Activated CD8-positive, alpha-beta memory T cell treated with anti-CD3 and anti-CD28 coated beads, Interleukin-2, amount 50 U/mL, for 4 hours (primary cell): ENCODE results near the gene KCNE5.
"Not testable (repeated sequence)": the region's sequence is repeated elsewhere in the genome, so short reads cannot be mapped to it uniquely, and the experiment has no call there.

Source experiments
- DNase-seq: peaks from one replicate; pipeline ENCODE4 v3.0.0-alpha.2; 2020

The KCNE5 gene, protein sequence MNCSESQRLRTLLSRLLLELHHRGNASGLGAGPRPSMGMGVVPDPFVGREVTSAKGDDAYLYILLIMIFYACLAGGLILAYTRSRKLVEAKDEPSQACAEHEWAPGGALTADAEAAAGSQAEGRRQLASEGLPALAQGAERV

DNA sequence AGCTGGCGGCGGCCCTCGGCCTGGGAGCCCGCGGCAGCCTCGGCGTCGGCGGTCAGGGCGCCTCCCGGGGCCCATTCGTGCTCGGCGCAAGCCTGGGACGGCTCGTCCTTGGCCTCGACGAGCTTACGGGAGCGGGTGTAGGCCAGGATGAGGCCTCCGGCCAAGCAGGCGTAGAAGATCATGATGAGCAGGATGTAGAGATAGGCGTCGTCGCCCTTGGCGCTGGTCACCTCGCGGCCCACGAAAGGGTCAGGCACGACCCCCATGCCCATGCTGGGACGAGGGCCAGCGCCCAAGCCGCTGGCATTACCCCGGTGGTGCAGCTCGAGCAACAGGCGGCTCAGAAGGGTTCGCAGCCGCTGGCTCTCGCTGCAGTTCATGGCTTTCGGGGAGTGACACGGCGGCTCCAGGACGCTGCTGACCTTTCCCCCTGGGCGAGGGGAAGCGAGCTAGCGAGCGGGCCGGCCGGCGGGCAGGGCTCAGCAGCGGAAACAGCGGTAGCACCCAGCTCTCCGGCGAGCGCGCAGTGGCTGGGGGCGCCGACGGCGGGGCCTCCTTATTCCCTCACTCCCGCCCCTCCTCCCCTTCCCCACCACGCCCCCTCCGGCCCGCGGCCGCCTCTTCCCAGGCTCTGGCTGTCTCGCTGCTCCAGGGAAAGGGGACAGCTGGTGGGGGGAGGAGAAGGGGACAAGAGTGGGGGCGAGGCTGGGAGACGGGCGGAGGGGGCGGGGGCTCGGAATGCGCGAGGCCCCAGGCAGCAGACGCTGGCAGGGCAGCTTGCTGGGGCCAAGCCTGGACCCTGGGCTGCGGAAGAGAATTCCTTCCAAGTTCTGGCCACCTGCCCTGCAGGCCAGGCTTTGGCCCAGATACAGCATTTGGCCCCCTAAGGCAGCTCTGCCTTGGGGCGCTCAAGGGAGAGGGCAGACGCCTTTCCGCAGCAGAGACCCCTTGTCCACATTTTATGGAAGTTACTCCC, at the start of gene KCNE5:
Gene KCNE5 (minus strand): TSS at position 532 of the 976 bp plus-strand sequence. CDS start 152 bp downstream, at position 380.
- no peak for DNase-seq

DNA sequence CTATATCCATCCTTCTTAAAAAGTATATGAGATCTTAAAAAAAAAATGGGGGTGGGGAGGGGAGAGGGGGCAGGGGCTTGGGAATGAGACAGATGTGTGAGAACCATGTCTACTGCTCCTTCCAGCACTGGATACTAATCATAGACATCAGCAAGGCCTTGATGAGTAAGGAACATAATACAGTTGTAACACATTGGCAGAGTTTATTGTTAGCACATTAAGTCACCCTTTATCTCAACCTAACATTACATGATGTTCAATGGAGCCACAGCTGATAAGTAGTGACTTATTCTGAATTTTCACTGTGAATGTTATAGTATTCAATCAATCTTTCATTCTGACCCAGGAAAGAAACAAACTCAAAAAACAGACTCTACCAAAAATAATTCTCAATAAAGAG, 47.3 kb upstream of the KCNE5 start:
- no peak for DNase-seq

DNA sequence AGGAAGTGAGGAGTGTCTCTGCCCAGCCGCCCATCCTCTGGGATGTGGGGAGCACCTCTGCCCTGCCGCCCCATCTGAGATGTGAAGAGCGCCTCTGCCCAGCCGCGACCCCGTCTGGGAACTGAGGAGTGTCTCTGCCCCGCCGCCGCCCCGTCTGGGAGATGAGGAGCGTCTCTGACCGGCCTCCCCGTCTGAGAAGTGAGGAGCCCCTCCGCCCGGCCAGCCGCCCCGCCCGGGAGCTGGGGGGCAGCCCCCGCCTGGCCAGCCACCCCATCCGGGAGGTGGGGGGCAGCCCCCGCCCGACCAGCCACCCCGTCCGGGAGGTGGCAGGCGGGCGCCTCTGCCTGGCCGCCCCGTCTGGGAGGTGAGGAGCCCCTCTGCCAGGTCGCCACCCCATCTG, 46.2 kb upstream of the KCNE5 start:
- not testable (repeated sequence) for DNase-seq

DNA sequence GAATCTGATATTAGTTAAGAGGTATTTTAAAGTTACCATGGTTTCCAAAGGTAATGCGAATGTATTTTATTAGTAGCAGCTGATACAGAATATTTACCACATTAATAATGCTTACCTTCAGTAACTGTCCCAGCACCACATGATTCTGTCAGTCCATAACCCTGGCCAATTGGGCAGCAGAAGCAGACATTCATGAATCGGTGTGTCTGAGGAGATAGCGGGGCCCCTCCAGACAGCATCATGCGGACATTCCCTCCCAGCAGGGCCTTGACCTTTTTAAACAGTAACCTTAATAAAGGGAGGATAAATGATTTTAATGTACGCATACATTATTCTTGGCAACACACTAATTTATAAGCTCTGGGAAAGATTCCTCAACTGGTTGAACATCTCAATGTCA, 43.0 kb upstream of the KCNE5 start:
- no peak for DNase-seq

DNA sequence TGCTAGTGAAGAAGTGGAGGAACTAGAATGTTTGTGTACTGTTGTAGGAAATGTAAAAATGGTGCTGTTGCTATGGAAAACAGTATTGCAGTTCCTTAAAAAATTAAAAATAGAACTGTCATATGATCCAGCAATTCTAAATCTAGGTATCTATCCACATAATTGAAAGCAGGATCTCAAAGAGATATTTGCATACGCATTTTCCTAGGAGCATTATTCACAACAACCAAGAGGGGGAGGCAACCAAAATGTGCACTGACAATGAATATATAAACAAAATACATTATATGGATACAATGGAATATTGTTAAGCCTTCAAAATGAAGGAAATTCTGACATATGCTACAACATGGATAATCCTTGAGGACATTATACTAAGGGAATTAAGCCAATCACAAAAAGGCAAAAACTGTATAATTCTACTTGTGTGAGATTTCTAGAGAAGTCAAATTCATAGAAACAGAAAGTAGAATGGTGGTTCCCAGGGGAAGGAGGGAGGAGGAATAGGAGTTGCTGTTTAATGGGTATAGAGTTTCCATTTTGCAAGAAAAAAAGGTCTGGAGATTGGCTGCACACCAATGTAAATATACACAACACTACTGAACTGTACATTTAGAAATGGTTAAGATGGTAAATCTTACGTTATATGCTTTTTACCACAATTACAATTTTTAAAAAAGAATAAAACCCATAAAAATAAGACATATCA, 35.6 kb upstream of the KCNE5 start:
- DNase-seq: no peak

DNA sequence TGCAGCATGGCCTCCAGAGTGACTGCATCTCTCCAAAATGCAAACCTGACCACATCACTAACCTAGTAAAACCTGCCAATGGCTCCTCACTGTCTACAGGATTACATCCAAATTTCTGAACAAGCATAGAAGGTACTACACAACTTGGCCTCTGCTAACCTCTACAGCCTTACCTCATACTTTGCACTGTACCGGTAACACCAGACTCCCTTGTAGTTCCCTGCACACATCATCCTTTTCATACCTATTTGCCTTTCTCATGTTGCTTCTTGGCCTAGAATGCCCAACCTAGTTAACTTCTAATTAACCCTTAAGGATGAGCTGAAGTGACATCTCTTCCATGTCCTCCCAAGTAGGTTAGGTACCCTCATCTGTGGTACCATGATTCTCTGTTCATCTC, 33.4 kb upstream of the KCNE5 start:
- no peak for DNase-seq

DNA sequence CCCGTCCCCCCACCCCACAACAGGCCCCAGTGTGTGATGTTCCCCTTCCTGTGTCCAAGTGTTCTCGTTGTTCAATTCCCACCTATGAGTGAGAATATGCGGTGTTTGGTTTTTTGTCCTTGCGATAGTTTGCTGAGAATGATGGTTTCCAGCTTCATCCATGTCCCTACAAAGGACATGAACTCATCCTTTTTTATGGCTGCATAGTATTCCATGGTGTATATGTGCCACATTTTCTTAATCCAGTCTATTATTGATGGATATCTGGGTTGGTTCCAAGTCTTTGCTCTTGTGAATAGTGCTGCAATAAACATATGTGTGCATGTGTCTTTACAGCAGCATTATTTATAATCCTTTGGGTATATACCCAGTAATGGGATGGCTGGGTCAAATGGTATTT, 32.4 kb upstream of the KCNE5 start:
- DNase-seq: not testable (repeated sequence)

DNA sequence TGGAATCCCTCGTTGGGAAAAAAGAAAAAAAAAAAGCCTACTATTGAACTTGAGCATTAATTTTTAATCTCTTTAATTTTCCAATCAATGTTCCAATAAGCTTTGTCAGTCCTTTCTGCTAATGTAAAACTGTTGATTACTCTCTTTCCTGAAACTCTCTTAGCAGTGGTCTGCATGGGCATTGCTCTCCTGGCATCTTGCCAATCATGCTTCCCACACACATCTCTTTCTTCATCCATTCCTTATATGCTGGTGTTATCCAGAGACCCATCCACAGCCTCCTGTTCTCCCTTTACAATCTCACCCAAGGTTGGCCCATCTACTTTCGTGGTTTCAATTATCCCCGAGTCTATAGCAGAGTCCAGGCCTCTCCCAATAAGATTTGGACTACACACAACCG, 31.8 kb upstream of the KCNE5 start:
- no peak for DNase-seq

DNA sequence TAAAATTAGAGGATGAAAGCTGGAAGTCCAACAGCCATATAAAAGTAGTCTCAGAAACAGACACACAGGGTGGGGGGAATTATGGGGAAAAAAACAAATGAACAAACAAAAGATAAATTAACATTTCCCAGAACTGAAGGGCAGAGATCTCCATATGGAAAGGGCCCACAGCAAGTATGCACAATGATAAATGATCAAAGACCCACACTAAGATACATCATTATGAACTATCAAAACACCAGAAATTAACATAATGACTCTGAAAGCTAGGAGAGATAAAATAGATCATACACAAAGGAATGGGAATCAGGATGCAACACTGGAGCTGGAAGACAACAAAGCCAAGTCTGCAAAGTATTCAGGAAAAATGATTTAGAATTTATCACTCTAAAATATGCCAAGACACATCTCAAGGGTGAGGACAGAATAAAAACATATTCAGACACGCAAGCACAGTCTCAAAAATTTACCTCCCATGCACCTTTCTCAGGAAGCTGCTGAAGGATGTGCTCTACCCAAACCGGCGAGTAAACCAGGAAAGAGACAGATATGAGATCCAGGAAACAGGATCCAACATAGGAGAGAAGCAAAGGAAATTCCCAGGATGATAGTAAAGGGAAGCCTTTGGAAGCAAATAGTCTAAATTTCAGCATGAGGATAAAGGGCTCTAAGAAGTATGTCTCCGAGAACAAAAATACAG, 30.7 kb upstream of the KCNE5 start:
- no peak for DNase-seq

DNA sequence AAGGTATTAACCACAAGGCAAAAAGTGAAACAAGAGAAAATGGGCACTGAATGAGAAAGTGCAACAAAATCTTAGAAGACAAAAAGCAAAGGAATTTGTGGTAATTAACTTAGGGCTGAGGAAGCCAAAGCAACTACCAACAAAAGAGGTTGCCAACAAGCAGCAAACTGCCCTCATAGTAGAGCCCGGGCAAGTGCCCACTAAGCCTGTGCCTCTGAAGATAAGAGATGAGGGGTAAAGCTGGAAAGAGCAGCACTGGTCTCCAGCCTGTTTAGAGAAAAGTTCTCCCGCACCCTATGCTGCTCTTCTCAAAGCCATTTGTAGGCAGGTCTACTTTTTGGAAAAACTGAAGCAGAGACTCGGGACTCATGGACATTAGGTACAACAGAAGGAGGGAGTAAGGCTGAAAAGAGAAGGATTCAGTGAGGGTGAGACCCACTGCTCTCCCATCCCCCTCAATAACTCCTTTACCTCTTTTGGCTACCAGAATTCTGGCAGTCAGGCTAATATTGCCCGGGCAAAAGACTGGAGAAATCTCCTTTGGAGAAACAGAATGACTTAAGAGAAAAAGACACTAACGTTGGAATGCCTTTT, 29.6 kb upstream of the KCNE5 start:
- no peak for DNase-seq

DNA sequence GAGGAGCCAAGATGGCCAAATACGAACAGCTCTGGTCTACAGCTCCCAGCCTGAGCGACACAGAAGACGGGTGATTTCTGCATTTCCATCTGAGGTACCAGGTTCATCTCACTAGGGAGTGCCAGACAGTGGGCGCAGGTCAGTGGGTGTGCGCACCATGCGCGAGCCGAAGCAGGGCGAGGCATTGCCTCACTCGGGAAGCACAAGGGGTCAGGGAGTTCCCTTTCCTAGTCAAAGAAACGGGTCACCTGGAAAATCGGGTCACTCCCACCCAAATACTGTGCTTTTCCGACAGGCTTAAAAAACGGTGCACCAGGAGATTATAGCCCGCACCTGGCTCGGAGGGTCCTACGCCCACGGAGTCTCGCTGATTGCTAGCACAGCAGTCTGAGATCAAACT, 19.7 kb upstream of the KCNE5 start:
- not testable (repeated sequence) for DNase-seq

DNA sequence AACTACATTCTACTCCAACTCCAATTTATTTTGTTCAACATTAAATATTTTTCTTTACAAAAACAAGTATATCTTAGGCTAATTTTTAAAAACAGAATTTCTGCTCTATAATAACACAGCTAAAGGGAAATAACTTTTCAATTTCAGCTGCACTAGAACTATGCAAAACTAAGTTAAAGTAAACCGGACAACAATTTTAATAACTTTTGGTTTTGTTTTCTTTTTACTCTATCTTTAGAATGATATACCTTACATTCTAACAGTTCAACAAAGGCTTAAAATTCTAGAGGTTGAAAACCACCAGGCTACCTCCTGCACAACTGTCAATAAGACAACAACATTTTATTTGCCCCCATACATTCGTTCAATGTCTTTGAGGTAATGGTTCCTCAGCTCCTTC, 18.7 kb upstream of the KCNE5 start:
- no peak for DNase-seq

DNA sequence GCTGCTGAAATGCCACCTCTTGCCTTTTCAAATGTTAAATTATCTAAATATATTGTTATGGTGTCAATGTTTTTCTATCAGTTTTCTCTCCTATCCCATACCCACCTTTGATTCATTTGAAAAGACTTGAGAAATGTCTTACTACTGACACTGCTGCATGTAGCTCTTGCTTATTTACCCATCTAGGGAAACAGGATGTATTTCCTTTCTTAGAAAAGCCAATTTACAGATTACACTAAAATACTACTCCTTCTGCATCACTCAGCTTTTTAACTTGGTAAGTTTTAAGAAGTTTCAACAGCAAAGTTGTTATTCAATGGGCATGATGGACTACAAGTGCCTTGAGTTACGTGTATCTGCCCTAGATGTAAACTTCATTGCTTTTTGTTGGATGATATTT, 13.2 kb upstream of the KCNE5 start:
- DNase-seq: no peak

DNA sequence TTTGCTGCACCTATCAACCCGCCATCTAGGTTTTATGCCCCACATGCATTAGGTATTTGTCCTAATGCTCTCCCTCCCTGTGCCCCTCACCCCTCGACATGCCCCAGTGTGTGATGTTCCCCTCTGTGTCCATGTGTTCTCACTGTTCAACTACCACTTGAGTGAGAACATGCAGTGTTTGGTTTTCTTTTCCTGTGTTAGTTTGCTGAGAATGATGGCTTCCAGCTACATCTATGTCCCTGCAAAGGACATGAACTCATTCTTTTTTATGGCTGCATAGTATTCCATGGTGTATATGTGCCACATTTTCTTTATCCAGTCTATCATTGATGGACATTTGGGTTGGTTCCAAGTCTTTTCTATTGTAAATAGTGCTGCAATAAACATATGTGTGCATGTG, 12.5 kb upstream of the KCNE5 start:
- DNase-seq: not testable (repeated sequence)

DNA sequence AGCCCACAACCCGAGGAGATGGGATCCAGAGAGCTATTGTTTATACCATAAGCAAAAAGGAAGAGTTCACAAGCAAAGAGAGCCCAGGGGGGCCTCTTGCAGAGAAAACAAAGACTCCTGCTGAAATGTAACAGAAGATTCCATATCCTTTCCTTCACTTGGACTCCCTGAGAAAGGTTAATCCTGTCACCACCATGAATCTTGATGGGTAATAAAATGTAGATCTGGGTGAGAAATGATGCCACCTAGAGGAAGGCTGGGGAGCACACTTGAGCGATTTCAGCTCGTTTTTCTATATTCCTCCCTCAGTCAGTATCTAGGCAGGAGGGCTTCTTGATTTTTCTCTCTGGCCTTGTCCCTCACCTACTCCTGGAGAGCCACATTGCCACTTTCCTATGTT, 10.2 kb upstream of the KCNE5 start:
- no peak for DNase-seq

DNA sequence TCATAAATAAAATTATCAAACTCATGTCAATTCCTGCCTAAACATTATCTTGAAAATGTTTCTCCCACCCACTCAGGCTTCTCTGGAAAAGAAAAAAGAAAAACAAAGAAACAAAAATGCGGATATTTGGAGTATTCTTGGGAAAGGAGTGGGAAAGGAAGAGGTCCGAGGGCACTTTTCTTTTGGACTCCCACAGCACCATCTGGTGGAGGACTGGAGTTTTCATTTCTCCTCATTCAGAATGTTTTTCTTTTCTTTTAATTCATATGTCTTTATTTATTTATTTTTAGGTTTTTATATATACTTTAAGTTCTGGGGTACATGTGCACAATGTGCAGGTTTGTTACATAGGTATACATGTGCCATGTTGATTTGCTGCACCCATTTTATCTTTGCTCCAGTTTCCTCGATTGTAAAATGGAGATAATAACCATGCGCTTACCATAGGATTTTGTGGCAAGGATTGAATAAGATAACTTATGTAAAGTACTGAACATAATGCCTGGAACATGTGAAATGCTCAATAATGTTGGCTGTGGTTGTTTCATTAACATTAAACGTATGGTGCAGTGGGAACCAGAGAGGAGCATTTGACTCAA, 8.0 kb upstream of the KCNE5 start:
- no peak for DNase-seq

DNA sequence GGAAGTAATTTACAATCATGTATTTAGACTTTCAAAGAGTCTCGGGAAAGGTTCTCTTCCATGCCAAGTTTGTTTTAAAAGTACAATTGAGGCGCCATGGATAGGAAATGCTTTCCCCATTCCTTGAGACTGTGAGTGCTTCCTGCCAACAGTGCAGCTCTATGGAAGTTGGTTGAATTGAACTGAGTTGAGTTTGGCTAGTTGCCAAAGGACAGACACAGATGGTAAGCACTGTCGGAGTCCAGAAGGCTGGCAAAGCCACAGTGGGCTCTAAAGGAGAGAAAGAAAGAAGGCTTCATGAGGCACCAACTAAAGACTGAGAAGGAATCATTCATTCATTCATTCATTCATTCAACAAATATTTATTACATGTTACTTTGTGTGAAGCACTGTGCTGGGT, 4.3 kb upstream of the KCNE5 start:
- DNase-seq: no peak

DNA sequence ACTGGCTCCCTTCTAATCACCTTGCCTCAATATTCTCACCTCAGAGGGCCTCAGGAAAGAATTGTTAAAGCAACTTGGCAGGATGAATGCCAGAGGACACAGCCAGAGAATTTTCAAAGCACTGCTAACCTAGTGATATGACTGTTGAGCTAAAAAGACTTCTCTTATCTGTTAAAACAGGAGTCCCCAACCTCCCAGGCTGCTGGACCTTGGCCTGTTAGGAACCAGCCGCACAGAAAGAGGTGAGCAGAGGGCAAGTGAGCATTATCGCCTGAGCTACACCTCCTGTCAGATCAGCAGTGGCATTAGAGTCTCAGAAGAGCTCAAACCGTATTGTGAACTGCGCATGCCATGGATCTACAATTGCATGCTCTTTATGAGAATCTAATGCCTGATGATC, 1.7 kb upstream of the KCNE5 start:
- no peak for DNase-seq

DNA sequence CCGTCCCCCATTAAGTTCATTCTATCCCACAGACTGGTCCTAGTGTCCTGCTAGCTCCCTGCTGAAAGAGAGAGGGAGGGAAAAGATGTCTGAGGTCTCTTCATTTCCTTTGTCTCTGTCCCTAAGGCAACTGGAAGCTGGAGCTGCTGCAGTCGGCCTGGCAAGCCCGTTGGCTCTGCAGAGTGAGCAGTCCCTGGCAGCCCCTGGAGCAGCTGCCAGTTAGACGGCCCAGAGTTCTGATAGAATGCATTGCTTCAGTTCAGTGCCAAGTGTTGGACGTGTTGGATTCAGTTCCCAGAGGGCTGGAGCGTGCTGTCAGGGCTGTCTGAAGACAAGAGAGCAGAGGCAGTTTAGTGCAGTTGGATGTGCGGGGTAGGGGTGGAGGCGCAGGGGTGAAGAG, 975 bp downstream of the KCNE5 start:
- DNase-seq: no peak

DNA sequence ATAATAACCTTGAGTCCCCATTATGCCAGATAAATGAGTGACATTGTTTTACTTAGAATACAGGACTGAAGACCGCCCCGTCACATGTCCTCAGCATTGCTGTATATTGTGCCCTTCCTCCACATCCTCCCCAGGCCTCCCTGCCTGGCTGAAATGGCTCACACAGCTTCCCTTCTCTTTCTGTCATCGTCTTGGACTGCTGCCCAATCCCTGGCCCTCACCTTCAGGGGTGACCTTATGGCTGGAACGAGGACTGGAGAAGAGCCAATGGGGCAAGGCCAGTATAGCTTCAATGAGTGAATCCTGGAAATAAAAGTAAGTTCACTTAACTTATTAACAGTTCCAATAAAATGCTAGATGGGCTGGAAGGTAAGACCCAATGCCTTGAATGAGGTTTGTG, 2.7 kb downstream of the KCNE5 start:
- no peak for DNase-seq

DNA sequence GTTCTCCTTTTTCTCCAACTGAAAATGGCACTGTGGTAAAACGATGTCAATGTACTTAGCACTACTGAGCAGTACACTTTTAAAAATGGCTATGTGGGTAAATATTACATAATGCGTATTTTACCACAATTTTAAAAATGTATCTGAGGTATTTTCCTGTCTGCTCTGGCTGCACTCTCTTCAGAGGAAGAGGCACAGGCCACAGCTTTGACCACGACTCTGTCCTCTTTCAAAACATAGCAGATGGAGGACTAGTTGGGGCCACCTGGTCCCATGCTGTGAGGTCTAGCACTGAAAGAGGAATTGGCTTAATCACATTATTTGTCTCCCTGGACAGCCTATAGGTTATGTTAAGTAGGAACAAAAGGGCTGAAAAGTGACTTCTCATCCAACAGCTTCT, 5.2 kb downstream of the KCNE5 start:
- no peak for DNase-seq

DNA sequence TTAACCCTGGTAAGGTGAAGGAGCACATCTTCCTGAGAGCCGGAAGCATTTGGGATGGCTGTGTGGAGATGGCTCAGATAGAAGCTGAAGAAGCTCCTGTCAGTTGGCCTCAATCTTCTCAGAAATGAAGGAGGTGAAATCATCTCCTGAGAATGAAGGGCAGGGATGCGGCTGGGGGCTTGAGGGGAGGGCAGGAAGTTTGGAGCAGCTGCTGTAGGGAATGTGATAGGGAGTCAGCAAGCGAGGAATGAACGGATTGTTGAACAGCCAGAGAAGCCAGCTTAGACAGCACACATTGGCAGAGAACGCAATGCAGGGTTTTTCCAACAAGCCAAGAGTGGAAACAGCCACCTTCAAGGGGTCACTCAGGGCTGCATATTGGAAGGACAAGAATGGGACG, 10.0 kb downstream of the KCNE5 start:
- no peak for DNase-seq
